Measurements from ENCODE around the gene RENBP. TPM values are rescaled to one million over a fixed set of nuclear protein-coding genes. Genes with fewer than 3 reads are reported as not detected.

Gene RENBP
- not detected in 2 replicates for total RNA-seq

DNA sequence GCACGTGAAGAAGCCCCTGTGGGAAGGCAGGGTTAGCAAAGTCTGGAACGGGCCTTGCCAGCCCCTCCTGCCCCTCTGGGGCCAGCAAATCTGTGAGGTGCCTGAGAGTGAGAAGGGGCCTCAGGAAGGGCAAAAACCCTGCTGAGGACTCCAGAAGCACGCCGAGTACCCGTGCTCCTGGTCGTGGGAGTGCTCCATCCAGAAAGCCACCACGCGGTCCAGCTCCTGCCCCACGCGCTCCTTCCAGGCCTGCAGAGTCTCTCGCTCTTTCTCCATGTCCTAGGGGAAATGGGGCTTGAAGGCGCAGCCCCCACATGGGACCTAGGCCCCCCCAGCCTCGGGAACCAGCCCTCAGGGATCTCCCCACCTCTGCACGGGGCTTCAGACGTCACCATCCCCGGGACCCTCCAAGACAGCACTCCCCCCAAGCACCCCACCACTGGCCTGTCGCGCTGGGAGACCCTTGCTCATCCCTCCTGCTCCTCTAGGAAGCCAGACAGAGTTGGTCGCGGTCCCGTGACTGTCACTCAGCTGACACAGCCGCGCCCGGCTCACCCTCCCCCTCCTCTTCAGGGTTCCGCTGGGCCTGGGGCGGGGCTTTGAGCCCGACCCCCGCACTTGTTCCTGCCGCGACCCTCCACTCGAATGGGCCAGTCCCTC lies at the start of gene RENBP:
RENBP (minus strand) TSS at position 504 of the 660 bp plus-strand sequence; CDS start at position 471, 33 bp downstream.

DNA sequence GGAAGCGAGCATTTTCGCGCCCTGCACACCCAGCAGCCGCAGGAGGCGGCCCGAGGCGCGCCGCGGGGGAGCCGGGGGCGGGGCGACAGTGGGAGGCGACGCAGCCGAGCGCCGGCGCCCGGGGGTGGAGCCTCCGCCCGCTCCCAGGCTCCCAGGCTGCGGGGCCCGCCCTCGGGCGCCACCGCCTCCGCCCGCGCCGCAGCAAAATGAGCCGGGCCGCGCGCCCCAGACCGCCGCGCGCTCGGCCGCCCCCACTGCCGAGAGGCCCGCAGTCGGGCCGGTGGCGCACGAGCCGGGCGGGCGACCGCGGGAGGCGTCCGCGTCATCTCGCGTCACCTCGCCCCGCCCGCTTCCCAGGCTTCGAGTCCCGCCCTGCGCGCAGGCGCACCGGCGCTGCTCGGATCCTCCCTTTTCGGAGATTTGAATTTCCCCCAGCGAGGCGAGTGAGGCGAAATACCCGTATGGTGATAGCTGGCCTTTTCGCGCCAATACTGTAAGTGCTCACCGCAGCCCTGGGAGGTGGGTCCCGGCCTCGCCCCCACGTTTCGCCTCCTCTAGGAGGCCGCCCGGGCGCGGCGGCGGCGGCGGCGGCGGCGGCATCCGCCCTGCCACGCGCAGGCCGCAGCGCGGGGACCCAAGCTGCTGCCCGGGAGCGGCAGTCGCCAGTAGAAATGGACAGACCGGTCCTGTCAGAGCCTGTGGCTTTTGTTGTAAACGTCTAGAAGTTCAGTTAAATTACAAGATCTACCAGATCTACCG lies 28.1 kb upstream of the RENBP start, which contains the start of gene TMEM187:
TMEM187 (plus strand) TSS at position 387 of the 759 bp plus-strand sequence. CDS start 9,309 bp downstream, outside the sequence.

GRCh38 chrX:153971450-153972367 lies 27.3 kb upstream of the RENBP start, which contains the start of gene HCFC1:
HCFC1 (minus strand) TSS chrX:153971818; CDS start chrX:153970840, 978 bp downstream.

GRCh38 chrX:153934762-153935325 lies 9.6 kb downstream of the RENBP start, which contains the start of gene NAA10:
NAA10 (minus strand) TSS chrX:153935037; CDS start chrX:153934904, 133 bp downstream.

DNA sequence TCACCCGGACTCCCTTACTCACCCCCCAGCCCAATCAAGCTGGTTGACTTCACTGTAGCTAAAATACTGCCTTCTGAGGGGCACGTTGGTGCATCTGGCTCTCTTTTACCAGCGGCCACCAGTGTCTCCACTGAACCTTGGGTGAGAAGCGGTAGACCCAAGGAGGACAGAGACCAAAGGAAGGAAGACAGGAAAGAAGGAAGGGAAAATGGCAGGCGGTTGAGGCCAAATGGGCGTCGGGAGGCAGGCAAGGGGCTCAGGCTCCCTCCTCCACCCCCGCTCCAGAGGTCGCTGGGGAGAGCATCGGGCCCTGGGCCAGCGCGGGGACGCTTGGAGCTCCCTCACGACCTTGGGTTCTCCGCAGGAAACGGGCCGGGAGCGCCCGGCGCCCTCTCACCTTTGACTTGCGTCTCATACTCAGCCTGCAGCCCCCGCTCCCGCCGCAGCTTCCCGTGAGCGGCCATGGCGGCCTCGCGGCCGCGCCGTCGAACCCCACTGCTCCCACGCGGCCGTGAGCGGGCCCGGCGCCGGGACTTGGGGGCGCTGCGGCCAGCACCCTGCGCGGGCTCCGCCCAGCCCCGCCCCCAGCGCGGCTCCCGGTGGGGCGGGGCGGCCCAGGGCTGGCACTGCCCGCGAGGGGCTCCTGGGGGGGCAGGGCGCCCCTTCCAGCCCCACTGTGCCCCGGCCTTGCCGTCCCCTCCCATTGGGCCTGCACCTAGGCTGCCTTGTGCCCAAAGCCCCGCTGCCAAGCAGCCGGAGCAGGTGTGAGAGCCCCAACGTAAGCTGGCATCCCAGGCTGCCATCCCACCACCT lies 18.5 kb downstream of the RENBP start, which contains the start of gene ARHGAP4:
ARHGAP4 (minus strand) TSS at position 526 of the 813 bp plus-strand sequence; CDS start at position 464, 62 bp downstream.

GRCh38 chrX:153903991-153904957 lies 40.2 kb downstream of the RENBP start, which contains the start of gene AVPR2:
AVPR2 (plus strand) TSS chrX:153904673; CDS start chrX:153905146, 473 bp downstream.

DNA sequence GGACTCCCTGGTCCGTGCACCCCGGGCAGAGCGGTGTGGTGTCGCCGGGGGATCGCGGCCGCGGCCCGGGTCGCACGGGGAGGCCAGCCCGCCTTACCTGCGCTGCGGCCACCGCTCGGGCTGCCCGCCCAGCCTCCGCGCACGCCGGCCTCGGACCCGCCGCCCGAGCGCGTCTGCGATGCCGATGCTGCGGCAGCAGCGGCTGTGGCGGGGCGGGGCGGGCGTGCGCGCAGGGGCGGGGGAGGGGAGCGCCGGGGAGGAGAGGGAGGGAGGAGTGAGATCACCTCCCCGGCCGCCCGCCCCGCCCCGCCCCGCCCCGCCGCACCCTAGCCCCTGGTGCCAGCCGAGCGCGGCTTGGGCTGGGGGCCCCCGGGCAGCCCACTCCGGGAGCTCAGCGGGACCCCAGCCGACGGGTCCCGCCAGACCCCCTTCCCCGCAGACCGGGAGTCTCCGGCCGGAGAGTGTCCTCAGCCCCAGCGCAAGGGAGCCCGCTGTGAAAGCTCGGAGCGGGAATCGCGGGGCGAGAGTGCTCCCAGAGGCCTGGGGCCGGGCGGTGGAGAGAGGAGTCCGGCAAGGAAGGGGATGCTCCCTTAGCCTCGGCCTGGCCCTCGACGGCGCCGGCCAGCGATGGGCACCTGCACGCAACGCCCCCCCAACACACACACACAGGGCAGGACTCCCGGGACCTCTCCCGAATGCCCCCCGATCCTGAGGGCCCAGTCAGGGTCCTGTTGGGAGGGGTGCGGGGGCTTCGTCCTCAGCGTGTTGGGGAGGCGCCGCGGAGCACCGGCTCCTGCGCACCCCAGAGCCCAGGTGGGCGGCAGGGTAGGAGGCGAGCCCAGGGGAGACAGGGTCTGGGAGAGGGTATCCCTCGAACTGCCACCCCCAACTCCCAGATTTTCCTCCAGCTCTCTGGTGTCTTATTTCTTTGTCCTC lies 58.2 kb downstream of the RENBP start, which contains the start of gene L1CAM:
L1CAM (minus strand) TSS at position 206 of the 936 bp plus-strand sequence. CDS start 10,337 bp downstream, outside the sequence.

Other genes starting within 250 kb of the RENBP start
- 181 and 206 TPM in 2 replicates for gene BCAP31, start 220.3 kb downstream of the RENBP start, total RNA-seq
- gene ABCD1, start 219.8 kb downstream of the RENBP start, total RNA-seq = 1.2 and 3.0 TPM in 2 replicates
- gene PLXNB3, start 180.4 kb downstream of the RENBP start, total RNA-seq = 5.2 and 5.4 TPM in 2 replicates
- gene SRPK3, start 163.6 kb downstream of the RENBP start, total RNA-seq = 0.11 TPM in 1 of 2 replicates, not detected in the other
- gene IDH3G, start 150.3 kb downstream of the RENBP start, total RNA-seq = 71.1 and 76.5 TPM in 2 replicates
- gene SSR4, start 150.0 kb downstream of the RENBP start, total RNA-seq = 192 and 305 TPM in 2 replicates
- 0.04 TPM in 1 of 2 replicates, not detected in the other for gene PDZD4, start 114.1 kb downstream of the RENBP start, total RNA-seq
- gene L1CAM, start 58.5 kb downstream of the RENBP start, total RNA-seq = 3.0 and 9.4 TPM in 2 replicates
- not detected in 2 replicates for gene AVPR2, start 40.0 kb downstream of the RENBP start, total RNA-seq
- gene ARHGAP4, start 18.4 kb downstream of the RENBP start, total RNA-seq = 0.84 and 2.0 TPM in 2 replicates
- 138 and 185 TPM in 2 replicates for gene NAA10, start 9.6 kb downstream of the RENBP start, total RNA-seq
- 31.3 and 38.8 TPM in 2 replicates for gene HCFC1, start 27.2 kb upstream of the RENBP start, total RNA-seq
- gene TMEM187, start 28.1 kb upstream of the RENBP start, total RNA-seq = 10.3 and 12.0 TPM in 2 replicates
- 136 and 159 TPM in 2 replicates for gene IRAK1, start 75.3 kb upstream of the RENBP start, total RNA-seq
- gene MECP2, start 153.1 kb upstream of the RENBP start, total RNA-seq = 23.4 and 23.6 TPM in 2 replicates
- gene OPN1LW, start 199.6 kb upstream of the RENBP start, total RNA-seq = not detected in 2 replicates
- not detected in 2 replicates for gene OPN1MW, start 238.0 kb upstream of the RENBP start, total RNA-seq

Data from hair follicular keratinocyte (primary cell).